ENCODE results near the gene CYP2A7. TPM values are rescaled to one million over a fixed set of nuclear protein-coding genes. Genes with fewer than 3 reads are reported as not detected.

Gene CYP2A7
- total and polyA plus RNA-seq, 3 experiments from 2014 or later: not detected

Other genes starting within 250 kb of the CYP2A7 start
- 10 to 100 TPM; 13.6 to 13.7 TPM for gene NUMBL, start 191.6 kb downstream of the CYP2A7 start, total RNA-seq
- gene NUMBL, start 191.6 kb downstream of the CYP2A7 start, polyA plus RNA-seq: 1.1 TPM
- gene COQ8B, start 165.3 kb downstream of the CYP2A7 start, total RNA-seq: 10 to 100 TPM; 20.6 to 25.7 TPM
- gene COQ8B, start 165.3 kb downstream of the CYP2A7 start, polyA plus RNA-seq: 17.3 TPM
- 1 to 10 TPM; 5.5 to 5.7 TPM for gene ITPKC, start 165.1 kb downstream of the CYP2A7 start, total RNA-seq
- 8.9 TPM for gene ITPKC, start 165.1 kb downstream of the CYP2A7 start, polyA plus RNA-seq
- gene ACTMAP, start 131.8 kb downstream of the CYP2A7 start, total RNA-seq: 10 to 100 TPM; 10.3 to 10.6 TPM
- 2.9 TPM for gene ACTMAP, start 131.8 kb downstream of the CYP2A7 start, polyA plus RNA-seq
- gene SNRPA, start 131.0 kb downstream of the CYP2A7 start, total RNA-seq: 100 to 1,000 TPM; 202 TPM
- gene SNRPA, start 131.0 kb downstream of the CYP2A7 start, polyA plus RNA-seq: 89.5 TPM
- gene MIA, start 106.7 kb downstream of the CYP2A7 start, total RNA-seq: 1 to 10 TPM in 1 of 2 experiments, under 1 TPM in 1; 0.89 to 1.1 TPM
- not detected for gene MIA, start 106.7 kb downstream of the CYP2A7 start, polyA plus RNA-seq
- gene RAB4B, start 104.0 kb downstream of the CYP2A7 start, total RNA-seq: 10 to 100 TPM; 24.2 to 27.2 TPM
- gene RAB4B, start 104.0 kb downstream of the CYP2A7 start, polyA plus RNA-seq: 95.2 TPM
- gene EGLN2, start 83.0 kb downstream of the CYP2A7 start, total RNA-seq: 100 to 1,000 TPM; 101 to 103 TPM
- gene EGLN2, start 83.0 kb downstream of the CYP2A7 start, polyA plus RNA-seq: 174 TPM
- gene CYP2A6, start 31.8 kb downstream of the CYP2A7 start, total RNA-seq: not detected
- not detected for gene CYP2A6, start 31.8 kb downstream of the CYP2A7 start, polyA plus RNA-seq
- gene CYP2B6, start 109.1 kb upstream of the CYP2A7 start, total RNA-seq: not detected
- gene CYP2B6, start 109.1 kb upstream of the CYP2A7 start, polyA plus RNA-seq: not detected
- gene CYP2A13, start 206.2 kb upstream of the CYP2A7 start, total RNA-seq: not detected
- not detected for gene CYP2A13, start 206.2 kb upstream of the CYP2A7 start, polyA plus RNA-seq
- gene CYP2F1, start 232.2 kb upstream of the CYP2A7 start, total RNA-seq: not detected
- gene CYP2F1, start 232.2 kb upstream of the CYP2A7 start, polyA plus RNA-seq: not detected